BE2C (cell line): ENCODE data around the gene ADCY7.

ENCODE experiments used
- DNase-seq: peaks from one replicate; pipeline ENCODE4 v3.0.0-alpha.2; 2020
- H3K27me3 ChIP-seq: fragments of 250-450 bp; sonication (Bioruptor Pico); 2 replicates; pipeline ENCODE4 v1.5.1; 2020; ENCODE audit warnings: mild to moderate bottlenecking
- H3K36me3 ChIP-seq: fragments of 250-450 bp; sonication (Bioruptor Pico); 2 replicates; pipeline ENCODE4 v1.5.1; 2020; ENCODE audit warnings: mild to moderate bottlenecking
- H3K4me1 ChIP-seq: fragments of 250-450 bp; sonication (Bioruptor Pico); 2 replicates; pipeline ENCODE4 v1.5.1; 2020
- H3K4me3 ChIP-seq: 2 replicates; pipeline ENCODE4 v1.5.1; 2011; ENCODE audit warnings: low read depth, low read length
- H3K9me3 ChIP-seq: fragments of 250-450 bp; sonication (Bioruptor Pico); 2 replicates; pipeline ENCODE4 v1.5.1; 2020
- CTCF ChIP-seq: IDR thresholded peaks from 2 replicates; pipeline ENCODE4 v1.5.1; 2012; ENCODE audit warnings: mild to moderate bottlenecking, low read depth, low read length

The ADCY7 gene

GRCh38 chr16:50247906-50248608 lies 18.3 kb upstream of the ADCY7 start:
- no peak overlapping the region for H3K4me3 ChIP-seq
- H3K4me1 ChIP-seq, result peaks cover 2% of the 10 kb centered on the region
- no peak for TF ChIP-seq CTCF
- H3K27me3 ChIP-seq, result no peaks in the 10 kb centered on the region
- no peaks in the 10 kb centered on the region for H3K9me3 ChIP-seq
- H3K36me3 ChIP-seq, result no peaks in the 10 kb centered on the region
- DNase-seq, result no peak

GRCh38 chr16:50248845-50249244 lies 17.5 kb upstream of the ADCY7 start:
- H3K36me3 ChIP-seq, result no peaks in the 10 kb centered on the region
- peaks cover 3% of the 10 kb centered on the region for H3K4me1 ChIP-seq
- H3K4me3 ChIP-seq, result no peak overlapping the region
- H3K9me3 ChIP-seq, result no peaks in the 10 kb centered on the region
- no peaks in the 10 kb centered on the region for H3K27me3 ChIP-seq
- DNase-seq, result no peak
- TF ChIP-seq CTCF, result no peak

- Histone ChIP-seq H3K36me3 (no peaks in the 10 kb centered on the region), H3K9me3 (no peaks in the 10 kb centered on the region), H3K4me3 (no peak overlapping the region), H3K27me3 (no peaks in the 10 kb centered on the region), H3K4me1 (peaks cover 5% of the 10 kb centered on the region)
- TF ChIP-seq CTCF, result no peak
- DNase-seq, result no peak
Observed at GRCh38 chr16:50251375-50252081, 14.8 kb upstream of the ADCY7 start.

- no peak for TF ChIP-seq CTCF
- Histone ChIP-seq H3K4me1 (peaks cover 5% of the 10 kb centered on the region), H3K36me3 (no peaks in the 10 kb centered on the region), H3K9me3 (no peaks in the 10 kb centered on the region), H3K4me3 (no peak overlapping the region), H3K27me3 (no peaks in the 10 kb centered on the region)
- DNase-seq, result no peak
Observed at GRCh38 chr16:50252082-50252611, 14.2 kb upstream of the ADCY7 start.

- H3K36me3 ChIP-seq, result no peaks in the 10 kb centered on the region
- peaks cover 5% of the 10 kb centered on the region for H3K4me1 ChIP-seq
- no peaks in the 10 kb centered on the region for H3K27me3 ChIP-seq
- no peak for DNase-seq
- no peak for TF ChIP-seq CTCF
- no peak overlapping the region for H3K4me3 ChIP-seq
- no peaks in the 10 kb centered on the region for H3K9me3 ChIP-seq
Observed at GRCh38 chr16:50252874-50253513, 13.4 kb upstream of the ADCY7 start.
